CD8-positive, alpha-beta memory T cell (primary cell): ENCODE data around the gene MEIS1. TPM values are rescaled to one million over a fixed set of nuclear protein-coding genes. Genes with fewer than 3 reads are reported as not detected.

Source experiments
- CTCF ChIA-PET: fragments of 350-600 bp; sonication (Branson Sonifier 250); formaldehyde crosslinking; loops from one replicate; lab custom pipeline; 2021; ENCODE audit warnings: antibody characterized with exemption; lab: Charles Lee
- POLR2A ChIA-PET: fragments of 350-600 bp; sonication (Branson Sonifier 250); formaldehyde crosslinking; loops from one replicate; lab custom pipeline; 2021; ENCODE audit warnings: antibody characterized with exemption; lab: Charles Lee
- DNase-seq, 5 donors: peaks; one replicate each; pipeline versions ENCODE4 v3.0.0 to v3.0.0-alpha.2; 2020 to 2022; ENCODE audit warnings: mixed read lengths in 1 of 5
- H3K27ac ChIP-seq: one replicate; pipeline ENCODE4 v1.7.0; 2013; ENCODE audit warnings: low read depth, mild to moderate bottlenecking, low read length, moderate library complexity
- H3K27me3 ChIP-seq: 2 replicates; pipeline ENCODE4 v1.7.0; 2013; ENCODE audit warnings: low read length, mild to moderate bottlenecking; ENCODE audit not compliant: insufficient read depth, poor library complexity, severe bottlenecking
- H3K36me3 ChIP-seq: 2 replicates; pipeline ENCODE4 v1.7.0; 2013; ENCODE audit warnings: mild to moderate bottlenecking, low read length, moderate library complexity; ENCODE audit not compliant: insufficient read depth
- H3K4me1 ChIP-seq: 2 replicates; pipeline ENCODE4 v1.7.0; 2013; ENCODE audit warnings: mild to moderate bottlenecking, low read length, moderate library complexity; ENCODE audit not compliant: insufficient read depth
- H3K4me3 ChIP-seq: 2 replicates; pipeline ENCODE4 v1.7.0; 2013; ENCODE audit warnings: mild to moderate bottlenecking, low read length
- H3K9me3 ChIP-seq: 2 replicates; pipeline ENCODE4 v1.7.0; 2013; ENCODE audit warnings: mild to moderate bottlenecking, low read length
- H3K27ac Mint-ChIP-seq, 8 donors: one replicate each; pipeline ENCODE4 v1.8.0; 2020 to 2021; ENCODE audit warnings: mixed read lengths in 8 of 8, mild to moderate bottlenecking in 6 of 8, inconsistent platforms in 3 of 8, moderate library complexity in 3 of 8
- H3K27me3 Mint-ChIP-seq, 2 donors: one replicate each; pipeline ENCODE4 v1.8.0; 2020 to 2021; ENCODE audit warnings: mixed read lengths in 2 of 2, mild to moderate bottlenecking in 1 of 2, moderate library complexity in 1 of 2
- H3K36me3 Mint-ChIP-seq, 3 donors: one replicate each; pipeline ENCODE4 v1.8.0; 2020 to 2021; ENCODE audit warnings: mixed read lengths in 3 of 3, inconsistent platforms in 1 of 3, mild to moderate bottlenecking in 1 of 3
- H3K4me1 Mint-ChIP-seq, 3 donors: one replicate each; pipeline ENCODE4 v1.8.0; 2020 to 2021; ENCODE audit warnings: mixed read lengths in 3 of 3, inconsistent platforms in 1 of 3, mild to moderate bottlenecking in 1 of 3
- H3K4me3 Mint-ChIP-seq, 7 donors: one replicate each; pipeline ENCODE4 v1.8.0; 2020 to 2021; ENCODE audit warnings: mixed read lengths in 7 of 7, mild to moderate bottlenecking in 6 of 7, moderate library complexity in 4 of 7, inconsistent platforms in 2 of 7
- H3K9me3 Mint-ChIP-seq, 5 donors: one replicate each; pipeline ENCODE4 v1.8.0; 2020 to 2022; ENCODE audit warnings: mixed read lengths in 5 of 5, mild to moderate bottlenecking in 3 of 5, moderate library complexity in 2 of 5, inconsistent platforms in 1 of 5
- polyA plus RNA-seq: library from polyadenylated mRNA; unstranded; fragments of 300-500 nt; fragmentation: Illumina TruSeq; gene quantifications from one replicate; pipeline ENCODE4 v1.2.3, GENCODE V29; 2021
- total RNA-seq, 2 experiments: library from RNA; stranded (reverse); gene quantifications; one replicate each; pipeline ENCODE4 v1.2.3, GENCODE V29; 2021

MEIS1 gene
- total and polyA plus RNA-seq, 3 experiments from 2014 or later, result not detected

DNA sequence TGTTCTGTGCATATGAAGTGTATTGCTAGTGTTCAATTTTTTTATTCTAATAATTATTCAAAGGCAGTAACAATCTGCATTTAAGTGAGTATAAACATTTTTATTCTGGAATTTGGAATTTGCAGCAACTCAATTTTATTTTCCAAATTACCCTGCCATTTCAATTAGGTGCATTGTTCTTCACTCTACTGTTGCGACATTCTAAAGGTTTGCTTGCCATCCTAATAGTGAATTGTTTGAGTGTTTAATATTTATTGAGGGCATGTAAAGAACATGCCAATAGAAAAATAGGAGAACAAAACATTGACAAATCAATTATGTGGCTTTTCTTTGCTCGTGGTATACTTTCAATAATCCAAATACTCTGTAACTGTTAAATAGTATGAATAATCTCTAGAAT is 18.0 kb downstream of the MEIS1 start:
- Histone ChIP-seq H3K27ac (no peak overlapping the region), H3K9me3 (no peaks in the 10 kb centered on the region), H3K27me3 (no peaks in the 10 kb centered on the region), H3K36me3 (no peaks in the 10 kb centered on the region), H3K4me3 (no peak overlapping the region), H3K4me1 (no peaks in the 10 kb centered on the region)
- Mint-ChIP-seq H3K4me1 (no peaks in the 10 kb centered on the region), H3K36me3 (no peaks in the 10 kb centered on the region), H3K27me3 (peaks cover 0 to 4% of the 10 kb centered on the region in 2 donors), H3K27ac (no peak overlapping the region), H3K4me3 (no peak overlapping the region), H3K9me3 (peaks cover 0 to 2% (median 0%) of the 10 kb centered on the region in 5 donors)
- CTCF ChIA-PET, result no interaction called here
- POLR2A ChIA-PET, result no interaction called here
- no peak for DNase-seq

DNA sequence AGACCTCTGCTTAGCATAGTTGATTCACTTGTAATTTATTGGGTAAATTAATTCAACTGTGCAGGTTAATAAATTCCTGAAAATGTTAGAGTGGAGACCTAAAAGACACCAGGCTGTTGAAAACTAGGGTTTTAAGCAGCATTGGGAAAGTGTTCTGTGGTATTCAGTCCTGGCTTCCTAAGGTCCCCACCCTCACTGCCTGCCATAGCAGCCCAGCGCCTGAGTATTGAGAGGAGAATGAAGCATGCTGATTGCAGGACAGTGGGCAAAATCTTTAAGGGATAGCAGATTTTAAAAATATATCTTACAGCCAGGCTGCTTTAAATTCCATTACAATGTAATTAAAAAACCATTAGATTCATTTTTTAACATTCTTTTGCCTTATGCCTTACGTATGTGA is 20.6 kb downstream of the MEIS1 start:
- no peak overlapping the region for H3K4me3 Mint-ChIP-seq
- ChIA-PET POLR2A (no interaction called here), CTCF (no interaction called here)
- Histone ChIP-seq H3K27ac (no peak overlapping the region), H3K36me3 (no peaks in the 10 kb centered on the region), H3K27me3 (no peaks in the 10 kb centered on the region), H3K4me3 (no peak overlapping the region), H3K9me3 (no peaks in the 10 kb centered on the region), H3K4me1 (no peaks in the 10 kb centered on the region)
- no peaks in the 10 kb centered on the region for H3K4me1 Mint-ChIP-seq
- H3K36me3 Mint-ChIP-seq, result no peaks in the 10 kb centered on the region
- H3K27me3 Mint-ChIP-seq, result peaks cover 0 to 4% of the 10 kb centered on the region in 2 donors
- H3K27ac Mint-ChIP-seq, result no peak overlapping the region
- peaks cover 0 to 4% (median 2%) of the 10 kb centered on the region in 5 donors for H3K9me3 Mint-ChIP-seq
- DNase-seq, result no peak

GRCh38 chr2:66456183-66457041 is 21.5 kb downstream of the MEIS1 start:
- Histone ChIP-seq H3K27ac (no peak overlapping the region), H3K9me3 (no peaks in the 10 kb centered on the region), H3K4me3 (no peak overlapping the region), H3K36me3 (no peaks in the 10 kb centered on the region), H3K27me3 (no peaks in the 10 kb centered on the region), H3K4me1 (no peaks in the 10 kb centered on the region)
- H3K4me3 Mint-ChIP-seq, result no peak overlapping the region
- no peak for DNase-seq
- H3K27me3 Mint-ChIP-seq, result no peaks in the 10 kb centered on the region
- H3K9me3 Mint-ChIP-seq, result peaks cover 0 to 4% (median 2%) of the 10 kb centered on the region in 5 donors
- no peak overlapping the region for H3K27ac Mint-ChIP-seq
- ChIA-PET POLR2A (no interaction called here), CTCF (no interaction called here)
- no peaks in the 10 kb centered on the region for H3K36me3 Mint-ChIP-seq
- no peaks in the 10 kb centered on the region for H3K4me1 Mint-ChIP-seq

- Histone ChIP-seq H3K4me3 (no peak overlapping the region), H3K9me3 (no peaks in the 10 kb centered on the region), H3K27me3 (no peaks in the 10 kb centered on the region), H3K4me1 (no peaks in the 10 kb centered on the region), H3K36me3 (no peaks in the 10 kb centered on the region), H3K27ac (no peak overlapping the region)
- Mint-ChIP-seq H3K36me3 (no peaks in the 10 kb centered on the region), H3K27me3 (no peaks in the 10 kb centered on the region), H3K27ac (no peak overlapping the region), H3K4me3 (no peak overlapping the region), H3K4me1 (no peaks in the 10 kb centered on the region), H3K9me3 (peaks cover 0 to 4% (median 2%) of the 10 kb centered on the region in 5 donors)
- ChIA-PET POLR2A (no interaction called here), CTCF (no interaction called here)
- no peak for DNase-seq
Observed at GRCh38 chr2:66457545-66457944, 22.6 kb downstream of the MEIS1 start.

DNA sequence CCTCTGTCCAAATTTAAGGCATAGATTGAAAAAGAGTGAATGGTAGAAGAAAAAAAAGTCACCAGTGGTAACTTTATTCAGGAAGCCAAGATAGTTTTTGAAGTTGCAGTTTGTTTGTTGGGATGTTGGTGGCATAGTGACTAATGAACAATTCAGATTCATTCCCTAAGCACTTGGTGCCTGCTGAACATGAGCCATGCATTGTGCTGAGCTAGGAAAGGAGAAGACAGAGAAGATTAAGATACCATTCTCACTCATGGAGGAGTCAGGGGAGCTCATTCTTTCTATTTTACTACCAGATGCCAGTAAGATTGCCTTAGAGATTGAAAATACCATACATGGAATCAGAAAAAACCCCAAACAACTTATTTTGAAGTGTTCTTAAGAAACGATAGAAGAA is 25.1 kb downstream of the MEIS1 start:
- CTCF ChIA-PET, result no interaction called here

GRCh38 chr2:66461001-66461663 is 26.2 kb downstream of the MEIS1 start:
- Histone ChIP-seq H3K27ac (no peak overlapping the region), H3K4me1 (no peaks in the 10 kb centered on the region), H3K4me3 (no peak overlapping the region), H3K36me3 (no peaks in the 10 kb centered on the region), H3K27me3 (no peaks in the 10 kb centered on the region), H3K9me3 (no peaks in the 10 kb centered on the region)
- Mint-ChIP-seq H3K27me3 (peaks cover 0 to 4% of the 10 kb centered on the region in 2 donors), H3K36me3 (no peaks in the 10 kb centered on the region), H3K9me3 (peaks cover 0 to 4% (median 2%) of the 10 kb centered on the region in 5 donors), H3K27ac (no peak overlapping the region), H3K4me3 (no peak overlapping the region), H3K4me1 (no peaks in the 10 kb centered on the region)
- no peak for DNase-seq
- CTCF ChIA-PET, result no interaction called here
- POLR2A ChIA-PET, result no interaction called here

More for the DNA sequence above, 25.1 kb downstream of the MEIS1 start:
- H3K9me3 Mint-ChIP-seq, result peaks cover 0 to 4% (median 2%) of the 10 kb centered on the region in 5 donors
- H3K4me1 ChIP-seq, result no peaks in the 10 kb centered on the region
- H3K4me1 Mint-ChIP-seq, result no peaks in the 10 kb centered on the region
- no peaks in the 10 kb centered on the region for H3K36me3 ChIP-seq
- DNase-seq, result no peak
- no peak overlapping the region for H3K27ac ChIP-seq
- no peak overlapping the region for H3K27ac Mint-ChIP-seq
- H3K36me3 Mint-ChIP-seq, result no peaks in the 10 kb centered on the region
- H3K4me3 ChIP-seq, result no peak overlapping the region
- POLR2A ChIA-PET, result no interaction called here
- no peak overlapping the region for H3K4me3 Mint-ChIP-seq
- no peaks in the 10 kb centered on the region for H3K27me3 ChIP-seq
- H3K27me3 Mint-ChIP-seq, result no peaks in the 10 kb centered on the region
- no peaks in the 10 kb centered on the region for H3K9me3 ChIP-seq

DNA sequence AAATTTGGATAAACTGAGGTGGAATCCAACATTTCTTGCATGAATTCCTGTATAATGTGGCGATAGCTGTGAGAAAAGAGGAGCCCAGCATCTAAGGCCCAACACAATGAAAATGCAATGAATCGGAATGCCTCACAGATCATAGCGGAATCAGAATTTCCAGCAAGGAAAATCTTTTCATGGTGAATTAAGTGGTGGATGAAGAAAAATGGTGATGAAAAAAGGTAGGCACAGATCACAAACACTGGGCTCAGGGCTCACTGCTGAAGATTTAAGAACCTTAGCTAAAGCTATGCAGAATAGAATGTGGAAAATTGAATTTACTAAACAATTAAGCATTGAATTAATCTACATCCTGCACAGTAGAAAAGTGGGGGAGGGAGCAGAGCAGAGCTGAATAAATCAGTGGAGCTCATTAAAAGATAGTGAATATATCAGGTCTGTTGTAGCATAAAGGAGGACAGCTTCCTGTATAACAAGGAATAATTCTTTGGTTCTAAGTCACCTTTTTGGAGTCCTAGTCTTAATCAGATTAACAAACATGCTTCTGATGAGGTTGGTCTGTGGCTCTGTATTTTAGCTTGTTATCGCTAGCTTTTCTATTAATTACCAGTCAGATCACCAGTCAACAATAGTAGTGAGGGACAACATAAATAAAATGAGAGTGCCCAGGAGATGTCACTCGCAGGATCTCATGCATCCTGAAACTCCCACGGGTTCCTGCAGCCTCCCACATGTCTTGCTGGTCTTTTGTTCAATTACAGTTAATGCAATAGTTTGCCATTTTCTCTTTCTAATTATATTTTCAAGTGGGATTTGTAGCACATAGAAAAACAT is 27.0 kb downstream of the MEIS1 start:
- H3K4me3 Mint-ChIP-seq, result no peak overlapping the region
- peaks cover 0 to 4% of the 10 kb centered on the region in 2 donors for H3K27me3 Mint-ChIP-seq
- DNase-seq, result no peak
- no peak overlapping the region for H3K4me3 ChIP-seq
- no peaks in the 10 kb centered on the region for H3K4me1 ChIP-seq
- H3K4me1 Mint-ChIP-seq, result no peaks in the 10 kb centered on the region
- H3K27me3 ChIP-seq, result no peaks in the 10 kb centered on the region
- H3K27ac Mint-ChIP-seq, result no peak overlapping the region
- ChIA-PET CTCF (no interaction called here), POLR2A (no interaction called here)
- H3K9me3 Mint-ChIP-seq, result peaks cover 0 to 4% (median 2%) of the 10 kb centered on the region in 5 donors
- H3K36me3 Mint-ChIP-seq, result no peaks in the 10 kb centered on the region
- no peaks in the 10 kb centered on the region for H3K9me3 ChIP-seq
- H3K36me3 ChIP-seq, result no peaks in the 10 kb centered on the region
- H3K27ac ChIP-seq, result no peak overlapping the region

- no peaks in the 10 kb centered on the region for H3K36me3 Mint-ChIP-seq
- POLR2A ChIA-PET, result no interaction called here
Observed at GRCh38 chr2:66462501-66462825, 27.5 kb downstream of the MEIS1 start.

More at GRCh38 chr2:66462501-66462825, 27.5 kb downstream of the MEIS1 start:
- Histone ChIP-seq H3K27me3 (no peaks in the 10 kb centered on the region), H3K27ac (no peak overlapping the region), H3K36me3 (no peaks in the 10 kb centered on the region), H3K9me3 (no peaks in the 10 kb centered on the region), H3K4me3 (no peak overlapping the region), H3K4me1 (no peaks in the 10 kb centered on the region)
- Mint-ChIP-seq H3K27me3 (peaks cover 0 to 4% of the 10 kb centered on the region in 2 donors), H3K4me3 (no peak overlapping the region), H3K9me3 (peaks cover 0 to 4% (median 2%) of the 10 kb centered on the region in 5 donors), H3K4me1 (no peaks in the 10 kb centered on the region), H3K27ac (no peak overlapping the region)
- no peak for DNase-seq
- CTCF ChIA-PET, result no interaction called here
